Activated naive CD8-positive, alpha-beta T cell (primary cell): Measurements from ENCODE around the gene TMPRSS15.

Experiments
- H3K27ac Mint-ChIP-seq: one replicate; pipeline ENCODE4 v1.8.0; 2021; ENCODE audit warnings: mixed read lengths
- H3K27me3 Mint-ChIP-seq: one replicate; pipeline ENCODE4 v1.8.0; 2021; ENCODE audit warnings: mixed read lengths
- H3K36me3 Mint-ChIP-seq: one replicate; pipeline ENCODE4 v1.8.0; 2021; ENCODE audit warnings: mixed read lengths
- H3K4me1 Mint-ChIP-seq: one replicate; pipeline ENCODE4 v1.8.0; 2021; ENCODE audit warnings: low read depth, mixed read lengths
- H3K4me3 Mint-ChIP-seq: one replicate; pipeline ENCODE4 v1.8.0; 2021; ENCODE audit warnings: mild to moderate bottlenecking, mixed read lengths
- H3K9me3 Mint-ChIP-seq: one replicate; pipeline ENCODE4 v1.8.0; 2021; ENCODE audit warnings: low read depth, mixed read lengths

The TMPRSS15 gene

DNA sequence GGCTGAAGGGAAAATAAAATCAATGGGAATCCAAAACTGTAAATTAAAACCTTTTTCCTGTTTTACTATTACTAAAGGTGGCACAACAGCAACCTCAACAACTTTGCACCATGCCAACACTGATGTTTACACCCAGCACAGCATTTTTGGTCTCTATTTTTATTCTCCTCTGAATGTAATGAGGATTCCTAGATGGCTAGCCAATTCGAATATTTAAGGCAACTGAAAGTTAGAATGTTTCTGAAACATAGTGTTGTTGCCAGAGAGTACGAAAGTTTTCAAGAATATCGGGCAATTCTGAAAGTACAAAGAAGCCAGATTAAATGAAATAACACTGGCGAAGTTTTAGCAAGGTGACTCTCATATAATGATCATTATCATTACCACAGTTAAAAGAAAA, 118.2 kb downstream of the TMPRSS15 start:
- Mint-ChIP-seq H3K27me3 (no peaks in the 10 kb centered on the region), H3K4me1 (no peaks in the 10 kb centered on the region), H3K36me3 (no peaks in the 10 kb centered on the region), H3K4me3 (no peak overlapping the region), H3K27ac (no peak overlapping the region), H3K9me3 (no peaks in the 10 kb centered on the region)

DNA sequence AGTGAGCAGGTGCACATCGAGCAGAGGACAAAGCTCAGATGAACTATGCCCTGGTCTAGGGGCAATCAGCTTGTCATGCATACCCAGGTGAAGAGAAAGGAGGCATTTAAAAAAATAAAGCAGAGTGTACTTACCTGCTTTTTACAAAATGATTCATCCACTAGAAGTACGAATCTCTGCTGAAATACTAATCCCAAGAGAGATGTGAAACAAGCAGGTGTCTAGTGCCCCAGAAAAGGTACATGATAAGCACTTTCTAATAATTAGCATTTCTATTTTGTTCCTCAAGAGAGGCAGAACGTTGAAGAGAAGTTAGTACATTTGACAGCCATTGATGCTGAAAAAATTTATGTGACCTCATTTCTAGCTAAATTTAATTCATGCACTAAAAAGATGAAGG, 127.8 kb downstream of the TMPRSS15 start:
- Mint-ChIP-seq H3K27ac (no peak overlapping the region), H3K36me3 (no peaks in the 10 kb centered on the region), H3K27me3 (no peaks in the 10 kb centered on the region), H3K4me1 (no peaks in the 10 kb centered on the region), H3K9me3 (no peaks in the 10 kb centered on the region), H3K4me3 (no peak overlapping the region)

DNA sequence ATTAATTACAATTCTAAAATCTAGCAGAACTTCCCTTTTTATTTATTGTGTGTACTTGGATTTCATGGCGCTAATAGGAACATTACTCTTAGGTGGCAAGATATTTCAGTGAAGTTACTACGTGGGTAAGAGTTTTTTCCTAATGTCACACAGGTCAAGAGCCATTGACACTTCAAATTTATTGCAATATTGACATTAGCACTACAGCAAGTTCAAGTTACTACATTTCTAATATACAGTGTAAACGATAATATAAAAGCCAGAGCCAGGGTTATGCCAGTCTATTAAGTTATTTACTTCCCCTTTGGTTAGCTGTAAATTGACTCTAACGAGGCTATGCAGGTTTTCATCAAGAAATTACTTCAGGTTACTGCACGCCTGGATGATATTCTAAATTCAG, 129.2 kb downstream of the TMPRSS15 start:
- Mint-ChIP-seq H3K27me3 (no peaks in the 10 kb centered on the region), H3K4me1 (no peaks in the 10 kb centered on the region), H3K9me3 (no peaks in the 10 kb centered on the region), H3K27ac (no peak overlapping the region), H3K36me3 (no peaks in the 10 kb centered on the region), H3K4me3 (no peak overlapping the region)

DNA sequence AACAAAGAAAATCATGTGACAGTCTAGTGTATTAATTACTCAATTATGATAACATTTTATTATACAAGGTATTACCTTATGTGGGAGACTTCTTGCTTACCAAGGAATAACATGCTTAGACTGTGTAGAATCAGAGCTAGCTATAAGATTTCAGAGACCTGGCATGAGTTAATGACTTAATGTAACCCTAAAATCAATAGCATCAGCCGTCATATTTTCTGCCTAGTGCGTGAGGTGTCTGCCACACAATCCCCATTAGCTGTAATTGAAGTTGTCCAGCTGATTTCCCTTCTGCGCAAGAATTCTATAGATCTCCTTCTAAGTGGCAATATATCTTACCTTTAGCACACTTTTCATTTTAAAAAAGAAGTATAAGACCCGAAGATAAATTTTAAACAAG, 130.2 kb downstream of the TMPRSS15 start:
- no peaks in the 10 kb centered on the region for H3K4me1 Mint-ChIP-seq
- H3K36me3 Mint-ChIP-seq: no peaks in the 10 kb centered on the region
- H3K27me3 Mint-ChIP-seq: no peaks in the 10 kb centered on the region
- peaks cover 5% of the 10 kb centered on the region for H3K9me3 Mint-ChIP-seq
- no peak overlapping the region for H3K4me3 Mint-ChIP-seq
- H3K27ac Mint-ChIP-seq: no peak overlapping the region

DNA sequence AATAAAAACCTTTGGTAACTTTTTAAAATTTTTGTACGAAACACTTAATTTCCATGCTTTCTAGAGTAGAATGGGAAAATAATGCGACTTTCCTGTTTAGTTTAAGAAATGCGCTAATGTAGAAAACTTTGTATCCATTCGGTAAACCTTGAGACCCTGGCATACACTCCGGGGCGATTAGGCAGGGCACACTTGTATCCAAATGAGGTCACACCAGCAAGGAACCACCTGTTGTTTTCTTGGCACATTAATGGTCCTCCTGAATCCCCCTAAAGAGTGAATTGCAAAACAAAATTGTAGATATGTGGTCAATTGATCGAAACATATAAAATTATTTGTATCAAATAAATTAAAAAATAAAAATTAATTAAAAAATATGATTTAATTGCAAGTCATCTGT, 133.7 kb downstream of the TMPRSS15 start:
- peaks cover 5% of the 10 kb centered on the region for H3K9me3 Mint-ChIP-seq
- no peak overlapping the region for H3K27ac Mint-ChIP-seq
- no peaks in the 10 kb centered on the region for H3K36me3 Mint-ChIP-seq
- H3K4me1 Mint-ChIP-seq: no peaks in the 10 kb centered on the region
- H3K4me3 Mint-ChIP-seq: no peak overlapping the region
- H3K27me3 Mint-ChIP-seq: no peaks in the 10 kb centered on the region

DNA sequence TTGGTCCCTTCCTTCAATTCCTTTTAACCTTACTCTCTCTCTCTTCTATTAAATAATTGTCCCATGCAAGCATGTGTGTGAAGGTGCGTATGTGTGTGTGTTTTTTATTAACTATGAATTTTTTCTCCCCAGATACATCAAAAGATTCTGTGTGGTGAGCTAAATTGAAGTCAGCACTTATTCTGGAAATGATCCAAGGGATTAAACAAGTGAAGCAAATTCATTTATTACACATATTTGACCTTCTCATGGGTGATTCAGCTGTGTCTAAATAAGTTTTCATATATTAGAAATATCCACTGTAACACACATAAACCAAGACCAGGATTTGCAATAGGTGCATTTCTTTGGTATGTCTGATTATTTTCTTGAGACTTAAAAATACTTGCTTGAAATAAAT, 134.7 kb downstream of the TMPRSS15 start:
- no peak overlapping the region for H3K27ac Mint-ChIP-seq
- H3K4me3 Mint-ChIP-seq: no peak overlapping the region
- no peaks in the 10 kb centered on the region for H3K27me3 Mint-ChIP-seq
- peaks cover 5% of the 10 kb centered on the region for H3K9me3 Mint-ChIP-seq
- no peaks in the 10 kb centered on the region for H3K36me3 Mint-ChIP-seq
- H3K4me1 Mint-ChIP-seq: no peaks in the 10 kb centered on the region

DNA sequence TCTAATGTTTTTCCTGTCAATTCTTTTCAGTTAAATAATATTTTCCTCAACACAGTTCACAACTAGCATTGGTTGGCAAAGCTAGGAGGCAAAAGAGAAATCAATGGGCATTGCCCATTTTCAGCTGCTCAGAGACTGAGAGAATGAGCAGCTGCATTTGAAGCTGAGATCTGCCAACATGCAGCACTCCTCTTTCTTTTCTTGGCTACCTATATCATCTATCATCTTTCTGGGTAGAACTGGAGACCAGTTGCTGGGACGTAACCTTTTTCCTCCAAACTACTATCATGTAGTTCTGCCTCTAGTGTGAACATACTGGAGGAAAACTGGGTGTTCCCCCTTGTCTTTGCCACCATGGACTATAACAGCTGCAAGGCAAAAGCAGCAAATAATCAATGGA, 136.1 kb downstream of the TMPRSS15 start:
- H3K27me3 Mint-ChIP-seq: no peaks in the 10 kb centered on the region
- H3K4me3 Mint-ChIP-seq: no peak overlapping the region
- H3K4me1 Mint-ChIP-seq: no peaks in the 10 kb centered on the region
- no peak overlapping the region for H3K27ac Mint-ChIP-seq
- peaks cover 5% of the 10 kb centered on the region for H3K9me3 Mint-ChIP-seq
- no peaks in the 10 kb centered on the region for H3K36me3 Mint-ChIP-seq

DNA sequence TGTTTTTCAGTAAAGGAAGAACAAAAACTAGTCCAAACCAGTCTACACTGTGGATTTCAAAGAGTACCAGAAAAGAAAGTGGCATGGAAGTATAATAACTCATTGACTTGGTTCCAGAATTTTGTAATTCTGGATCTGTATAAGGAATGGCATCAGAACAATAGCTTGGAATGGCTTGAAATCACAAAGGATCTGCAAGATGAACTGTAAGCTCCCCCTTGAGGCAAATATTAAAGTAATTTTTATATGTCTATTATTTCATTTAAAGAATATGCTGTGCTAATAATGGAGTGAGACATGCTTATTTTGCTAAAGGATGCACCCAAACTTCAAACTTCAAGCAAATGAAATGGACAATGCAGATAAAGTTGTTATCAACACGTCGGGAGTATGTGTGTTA, 137.6 kb downstream of the TMPRSS15 start:
- no peaks in the 10 kb centered on the region for H3K4me1 Mint-ChIP-seq
- peaks cover 5% of the 10 kb centered on the region for H3K9me3 Mint-ChIP-seq
- no peaks in the 10 kb centered on the region for H3K27me3 Mint-ChIP-seq
- no peaks in the 10 kb centered on the region for H3K36me3 Mint-ChIP-seq
- no peak overlapping the region for H3K27ac Mint-ChIP-seq
- H3K4me3 Mint-ChIP-seq: no peak overlapping the region

DNA sequence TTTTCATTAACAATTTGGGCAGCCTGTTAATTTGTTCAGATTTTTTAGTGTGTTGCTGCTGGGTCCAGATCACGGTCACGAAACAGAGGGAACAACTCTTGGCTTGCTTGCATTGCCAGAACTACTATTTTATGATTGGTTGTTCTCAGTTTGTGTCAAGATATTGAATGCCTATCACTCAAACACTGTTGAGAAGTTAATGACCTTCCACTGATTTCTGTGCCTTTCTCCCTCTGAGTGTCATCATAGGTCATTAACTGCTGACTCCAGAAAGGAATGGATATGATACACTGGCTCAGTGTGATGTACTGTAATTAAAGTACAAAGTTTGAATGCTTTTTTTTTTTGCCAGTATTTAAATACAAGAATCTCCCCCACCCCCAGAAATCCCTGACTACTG, 149.8 kb downstream of the TMPRSS15 start:
- H3K27ac Mint-ChIP-seq: no peak overlapping the region
- no peak overlapping the region for H3K4me3 Mint-ChIP-seq
- no peaks in the 10 kb centered on the region for H3K27me3 Mint-ChIP-seq
- no peaks in the 10 kb centered on the region for H3K9me3 Mint-ChIP-seq
- no peaks in the 10 kb centered on the region for H3K4me1 Mint-ChIP-seq
- no peaks in the 10 kb centered on the region for H3K36me3 Mint-ChIP-seq

DNA sequence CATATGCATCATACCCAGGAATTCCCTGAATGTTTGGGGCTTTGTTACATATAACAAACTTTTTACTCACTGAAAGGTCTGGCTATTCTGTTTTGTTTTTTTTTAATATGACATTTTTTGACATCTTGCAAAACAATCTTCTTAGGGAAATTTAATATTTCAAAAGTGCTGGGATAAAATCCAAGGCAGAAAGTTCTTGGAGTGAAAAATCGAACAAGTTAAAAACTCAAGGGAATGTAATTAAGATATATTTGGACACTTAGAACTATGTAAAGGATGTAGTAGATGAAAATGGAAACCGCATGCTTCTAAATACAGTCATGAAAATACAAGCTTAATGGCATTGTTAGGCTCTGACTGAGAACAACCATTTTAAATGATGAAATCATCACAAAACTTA, 150.4 kb downstream of the TMPRSS15 start:
- H3K4me3 Mint-ChIP-seq: no peak overlapping the region
- H3K27ac Mint-ChIP-seq: no peak overlapping the region
- no peaks in the 10 kb centered on the region for H3K36me3 Mint-ChIP-seq
- H3K9me3 Mint-ChIP-seq: no peaks in the 10 kb centered on the region
- H3K27me3 Mint-ChIP-seq: no peaks in the 10 kb centered on the region
- H3K4me1 Mint-ChIP-seq: no peaks in the 10 kb centered on the region

DNA sequence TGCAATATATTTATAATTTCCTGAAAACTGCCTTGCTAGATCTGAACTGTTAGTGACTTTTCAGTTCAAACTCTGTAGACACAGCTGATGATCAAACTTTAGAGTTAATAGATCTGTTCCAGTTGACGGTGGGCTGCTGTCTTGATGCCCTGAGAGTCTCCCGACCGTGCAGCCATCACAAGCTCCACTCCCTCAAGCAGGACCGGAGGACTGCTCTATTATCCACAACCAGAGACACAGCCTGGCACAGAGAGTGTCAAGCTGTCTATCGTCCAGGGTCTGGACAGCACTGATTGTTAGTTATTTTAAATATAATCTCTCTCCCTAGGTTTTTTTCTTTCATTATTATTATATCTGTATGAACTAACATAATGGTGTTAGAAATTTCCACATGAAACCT, 150.9 kb downstream of the TMPRSS15 start:
- H3K4me3 Mint-ChIP-seq: no peak overlapping the region
- no peaks in the 10 kb centered on the region for H3K36me3 Mint-ChIP-seq
- H3K27me3 Mint-ChIP-seq: no peaks in the 10 kb centered on the region
- no peak overlapping the region for H3K27ac Mint-ChIP-seq
- H3K9me3 Mint-ChIP-seq: no peaks in the 10 kb centered on the region
- H3K4me1 Mint-ChIP-seq: no peaks in the 10 kb centered on the region

DNA sequence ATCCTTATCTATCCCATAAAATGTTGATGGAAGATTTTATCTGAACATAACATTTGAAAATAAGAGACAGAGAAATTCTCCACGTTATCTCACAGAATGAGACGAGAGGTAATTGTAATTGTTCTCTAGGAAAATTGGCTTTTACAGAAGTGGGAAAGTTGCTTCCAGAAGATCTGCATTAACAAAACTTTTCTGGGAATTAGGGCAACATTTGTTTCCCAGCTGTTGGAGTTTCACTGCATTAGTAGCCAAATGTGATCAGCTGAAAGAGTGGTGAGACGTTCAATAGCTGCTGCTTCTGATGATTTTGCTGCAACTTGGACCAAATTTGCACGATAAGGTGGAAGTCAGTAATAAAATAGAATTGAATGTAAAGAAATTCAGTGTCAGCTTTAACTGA, 151.3 kb downstream of the TMPRSS15 start:
- H3K4me3 Mint-ChIP-seq: no peak overlapping the region
- no peaks in the 10 kb centered on the region for H3K36me3 Mint-ChIP-seq
- H3K4me1 Mint-ChIP-seq: no peaks in the 10 kb centered on the region
- H3K27me3 Mint-ChIP-seq: no peaks in the 10 kb centered on the region
- no peaks in the 10 kb centered on the region for H3K9me3 Mint-ChIP-seq
- H3K27ac Mint-ChIP-seq: no peak overlapping the region

DNA sequence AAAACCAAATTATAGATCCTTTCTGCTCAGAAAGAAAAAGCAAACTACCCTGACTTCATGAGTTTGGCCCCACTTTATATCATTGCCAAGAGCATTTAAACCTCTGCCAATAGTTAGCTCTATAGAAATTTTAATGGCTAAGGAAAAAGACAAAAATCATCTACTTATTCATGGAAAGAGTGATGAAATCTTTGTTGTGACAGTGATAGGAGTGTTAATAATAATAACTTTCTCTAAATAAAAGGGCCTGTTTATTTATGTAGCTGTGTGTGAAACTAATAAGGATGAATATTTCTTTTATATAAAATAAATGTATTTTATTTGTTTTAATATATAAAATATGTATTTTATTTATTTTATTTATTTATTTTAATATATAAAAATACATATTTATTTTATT, 152.5 kb downstream of the TMPRSS15 start:
- H3K27ac Mint-ChIP-seq: no peak overlapping the region
- H3K36me3 Mint-ChIP-seq: no peaks in the 10 kb centered on the region
- H3K9me3 Mint-ChIP-seq: no peaks in the 10 kb centered on the region
- no peak overlapping the region for H3K4me3 Mint-ChIP-seq
- H3K27me3 Mint-ChIP-seq: peaks cover 2% of the 10 kb centered on the region
- no peaks in the 10 kb centered on the region for H3K4me1 Mint-ChIP-seq

DNA sequence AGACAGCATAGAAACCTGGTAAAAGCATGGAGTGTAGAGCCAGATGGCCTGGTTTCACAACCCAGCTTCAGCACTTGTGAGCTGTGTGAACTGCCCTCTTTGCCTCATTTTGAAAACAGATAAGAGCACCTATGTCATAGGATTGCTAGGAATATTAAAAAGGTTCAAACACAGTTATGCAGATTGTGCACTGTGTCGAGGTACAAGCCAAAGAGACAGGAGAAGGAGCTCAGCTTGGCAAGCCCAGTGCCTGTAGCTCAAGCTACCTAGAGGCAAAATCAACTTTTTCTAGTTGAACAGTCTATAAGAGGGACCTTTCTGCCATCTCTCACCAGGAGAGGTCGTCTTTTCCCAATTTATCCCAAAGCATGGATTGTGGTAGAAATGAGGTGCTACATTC, 153.9 kb downstream of the TMPRSS15 start:
- Mint-ChIP-seq H3K4me1 (no peaks in the 10 kb centered on the region), H3K4me3 (no peak overlapping the region), H3K9me3 (no peaks in the 10 kb centered on the region), H3K27me3 (peaks cover 6% of the 10 kb centered on the region), H3K36me3 (no peaks in the 10 kb centered on the region), H3K27ac (no peak overlapping the region)

DNA sequence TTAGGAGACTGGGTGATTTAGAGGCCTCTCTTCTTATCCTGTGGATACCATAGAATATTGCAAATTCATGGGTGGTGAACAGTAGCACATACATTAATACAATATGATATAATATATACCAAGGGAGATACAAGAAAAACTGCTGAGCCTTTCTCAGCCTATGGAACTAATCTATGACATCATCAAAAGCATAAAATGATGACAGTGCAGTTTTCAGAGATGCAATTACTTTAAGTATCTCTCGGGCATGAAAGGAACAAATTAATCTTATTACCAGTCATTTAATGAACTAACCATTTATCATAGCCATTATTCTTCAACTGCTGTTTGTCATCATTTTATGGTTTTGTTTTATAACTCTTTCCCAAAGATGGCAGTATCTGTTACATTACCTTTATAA, 155.4 kb downstream of the TMPRSS15 start:
- Mint-ChIP-seq H3K27ac (no peak overlapping the region), H3K4me3 (no peak overlapping the region), H3K9me3 (no peaks in the 10 kb centered on the region), H3K36me3 (no peaks in the 10 kb centered on the region), H3K27me3 (peaks cover 13% of the 10 kb centered on the region), H3K4me1 (peaks cover 2% of the 10 kb centered on the region)

DNA sequence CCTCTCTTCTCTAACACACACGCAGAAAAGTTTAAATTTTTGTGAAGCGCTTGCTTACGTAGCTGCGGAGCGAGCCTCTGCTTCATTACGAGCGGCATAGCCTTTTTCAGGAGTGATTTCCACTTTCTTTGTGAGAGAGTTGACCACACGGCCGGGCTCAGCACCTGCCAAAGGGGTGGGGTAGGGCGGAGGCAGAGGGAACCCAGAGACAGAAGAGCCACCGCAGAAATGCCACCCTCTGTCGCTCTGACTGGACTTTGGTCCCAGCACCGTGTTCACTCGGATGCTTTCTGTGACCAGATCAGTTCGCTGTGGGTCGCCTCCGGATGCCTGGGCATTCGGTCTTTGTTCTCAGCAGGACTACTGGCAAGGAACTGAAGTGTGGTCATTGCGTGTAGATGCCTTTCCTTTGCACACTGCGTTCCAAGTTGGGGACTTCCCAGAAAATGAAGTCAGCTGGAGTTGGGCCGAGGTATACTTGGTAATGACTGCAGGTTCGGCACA, 158.1 kb downstream of the TMPRSS15 start:
- Mint-ChIP-seq H3K36me3 (no peaks in the 10 kb centered on the region), H3K27ac (no peak overlapping the region), H3K27me3 (peaks cover 15% of the 10 kb centered on the region), H3K9me3 (no peaks in the 10 kb centered on the region), H3K4me3 (no peak overlapping the region), H3K4me1 (peaks cover 2% of the 10 kb centered on the region)
